ENCODE data around the gene RASGEF1B. TPM values are rescaled to one million over a fixed set of nuclear protein-coding genes. Genes with fewer than 3 reads are reported as not detected.
A peak's percentile ranks its signal among the peaks of the same experiment; 100 is the strongest.

The RASGEF1B gene
- total RNA-seq, 4 donors from 2014 or later: 4.3 to 15.5 (median 10.2) TPM

DNA sequence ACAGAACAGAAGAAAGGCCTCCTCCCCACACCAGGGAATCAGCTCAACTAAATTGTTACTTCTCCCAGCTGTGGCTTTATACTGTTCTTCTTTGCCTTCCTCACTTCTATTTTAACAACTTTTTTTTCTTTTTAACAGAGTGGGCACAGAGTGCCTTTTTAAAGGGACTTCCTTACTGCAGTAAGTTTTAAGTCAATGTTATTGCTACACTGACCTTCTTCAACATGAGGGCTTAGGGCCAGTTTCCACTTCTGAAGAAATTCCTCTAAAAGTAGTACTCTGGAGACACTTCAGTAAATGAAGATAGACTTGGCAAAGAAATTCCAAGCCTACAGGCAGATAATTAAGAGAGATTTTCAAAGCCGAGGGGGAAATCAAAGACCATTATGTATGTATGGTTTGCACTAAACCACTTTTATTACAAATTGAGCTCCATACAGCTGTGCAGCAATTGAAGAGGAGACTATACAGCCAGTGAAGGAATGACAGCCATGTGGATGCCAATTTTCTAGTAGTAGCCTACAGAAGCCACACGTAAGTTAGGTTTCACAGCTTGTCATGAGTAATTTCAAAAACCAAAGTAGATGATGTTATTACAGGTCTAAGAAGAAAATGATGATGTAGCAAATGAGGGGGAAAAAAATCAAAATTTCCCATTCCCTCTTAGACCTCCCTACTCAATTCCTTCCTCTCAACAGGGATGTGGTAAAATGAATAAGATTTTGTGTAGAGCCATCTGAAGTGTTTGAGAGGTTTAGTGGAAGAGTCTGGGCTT, 36.9 kb upstream of the RASGEF1B start:
- DNase-seq: no peak
- intact Hi-C loops (cut with DNase I): no loop called here
- no peaks in the 10 kb centered on the region for H3K9me3 ChIP-seq
- 48 to 55% methylated on average over 2 of the region's 2 CpGs for WGBS, 2 donors
- TF ChIP-seq, protein P1, sequence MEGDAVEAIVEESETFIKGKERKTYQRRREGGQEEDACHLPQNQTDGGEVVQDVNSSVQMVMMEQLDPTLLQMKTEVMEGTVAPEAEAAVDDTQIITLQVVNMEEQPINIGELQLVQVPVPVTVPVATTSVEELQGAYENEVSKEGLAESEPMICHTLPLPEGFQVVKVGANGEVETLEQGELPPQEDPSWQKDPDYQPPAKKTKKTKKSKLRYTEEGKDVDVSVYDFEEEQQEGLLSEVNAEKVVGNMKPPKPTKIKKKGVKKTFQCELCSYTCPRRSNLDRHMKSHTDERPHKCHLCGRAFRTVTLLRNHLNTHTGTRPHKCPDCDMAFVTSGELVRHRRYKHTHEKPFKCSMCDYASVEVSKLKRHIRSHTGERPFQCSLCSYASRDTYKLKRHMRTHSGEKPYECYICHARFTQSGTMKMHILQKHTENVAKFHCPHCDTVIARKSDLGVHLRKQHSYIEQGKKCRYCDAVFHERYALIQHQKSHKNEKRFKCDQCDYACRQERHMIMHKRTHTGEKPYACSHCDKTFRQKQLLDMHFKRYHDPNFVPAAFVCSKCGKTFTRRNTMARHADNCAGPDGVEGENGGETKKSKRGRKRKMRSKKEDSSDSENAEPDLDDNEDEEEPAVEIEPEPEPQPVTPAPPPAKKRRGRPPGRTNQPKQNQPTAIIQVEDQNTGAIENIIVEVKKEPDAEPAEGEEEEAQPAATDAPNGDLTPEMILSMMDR (IDR thresholded peaks at IDR 0.05): no peak
- no peak for TF ChIP-seq POLR2A (IDR thresholded peaks at IDR 0.05)
- H3K27me3 ChIP-seq: no peaks in the 10 kb centered on the region
- no peak overlapping the region for H3K4me3 ChIP-seq (replicated peaks in 1 of 3)
- H3K36me3 ChIP-seq: no peaks in the 10 kb centered on the region
- peaks cover 9 to 19% of the 10 kb centered on the region in 2 donors for H3K4me1 ChIP-seq
- peak overlapping the region in 1 of 3 donors; percentile 3 for H3K27ac ChIP-seq

DNA sequence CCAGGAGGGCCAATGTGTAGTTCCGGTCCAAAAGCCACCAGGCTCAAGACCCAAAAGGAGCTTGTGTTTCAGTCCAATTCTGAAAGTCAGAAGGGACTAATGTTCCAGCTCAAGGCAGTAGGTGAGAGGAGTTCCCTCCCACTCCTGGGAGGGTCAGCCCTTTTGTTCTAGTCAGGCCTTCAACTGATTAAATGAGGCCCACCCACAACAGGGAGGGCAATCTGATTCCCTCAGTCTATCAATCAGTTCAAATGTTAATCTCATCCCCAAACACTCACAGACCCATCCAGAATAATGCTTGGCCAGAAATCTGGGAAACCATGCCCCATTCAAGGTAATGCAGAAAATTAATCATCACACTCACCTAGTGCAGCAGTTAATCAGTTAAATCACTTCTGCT, 35.8 kb upstream of the RASGEF1B start:
- Histone ChIP-seq H3K4me1 (peaks cover 9 to 19% of the 10 kb centered on the region in 2 donors), H3K4me3 (replicated peaks in 1 of 3) (no peak overlapping the region), H3K36me3 (no peaks in the 10 kb centered on the region), H3K27me3 (no peaks in the 10 kb centered on the region), H3K27ac (no peak overlapping the region), H3K9me3 (no peaks in the 10 kb centered on the region)
- intact Hi-C loops (cut with DNase I): no loop called here
- TF ChIP-seq POLR2A (IDR thresholded peaks at IDR 0.05): no peak
- DNase-seq: no peak
- WGBS, 2 donors: 43 to 54% methylated on average over 1 of the region's 1 CpG

DNA sequence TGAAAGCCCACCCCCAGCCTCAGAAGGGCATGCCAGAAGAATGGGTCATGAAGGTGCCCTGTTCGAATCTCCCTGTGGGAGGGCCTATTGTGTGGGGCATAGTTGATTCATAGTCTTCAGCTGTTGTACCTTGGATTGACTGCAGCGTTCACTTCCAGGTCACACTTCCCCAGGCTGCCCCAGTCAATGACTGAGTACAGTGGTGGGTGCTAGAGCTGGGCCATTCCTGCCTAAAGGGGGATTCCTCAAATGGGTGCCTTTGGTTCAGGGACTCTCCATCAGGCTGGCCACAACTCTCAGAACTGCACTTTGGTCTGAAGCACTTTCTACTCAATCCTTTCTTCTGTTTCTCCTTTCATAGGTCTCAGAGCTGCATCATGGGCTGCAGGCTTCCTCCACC, 35.0 kb upstream of the RASGEF1B start:
- DNase-seq: no peak
- Histone ChIP-seq H3K9me3 (no peaks in the 10 kb centered on the region), H3K4me3 (replicated peaks in 1 of 3) (no peak overlapping the region), H3K4me1 (peaks cover 9 to 19% of the 10 kb centered on the region in 2 donors), H3K27ac (no peak overlapping the region), H3K36me3 (no peaks in the 10 kb centered on the region), H3K27me3 (no peaks in the 10 kb centered on the region)
- WGBS, 2 donors: 91 to 92% methylated on average over 2 of the region's 2 CpGs
- TF ChIP-seq POLR2A (IDR thresholded peaks at IDR 0.05): no peak
- TF ChIP-seq, protein P1 (IDR thresholded peaks at IDR 0.05): no peak
- intact Hi-C loops (cut with DNase I): no loop called here

DNA sequence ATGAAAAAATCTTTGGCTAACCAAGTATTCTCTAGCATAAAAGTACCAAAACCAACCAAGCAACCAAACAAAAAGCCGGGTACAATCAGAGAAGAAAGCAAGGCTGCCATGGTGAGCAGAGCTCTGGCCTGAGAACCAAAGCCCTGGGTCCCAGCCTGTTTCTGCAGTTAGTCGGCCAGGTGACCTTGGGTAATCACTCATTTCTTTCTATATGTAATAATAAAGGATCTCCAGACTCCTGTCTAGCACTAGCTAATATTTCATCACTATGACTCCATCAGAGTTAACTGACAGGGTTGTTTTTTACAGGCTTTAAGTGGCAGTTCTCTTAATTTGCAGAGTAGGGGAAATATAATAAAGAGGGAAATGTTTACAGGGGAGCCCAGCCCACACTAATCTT, 34.0 kb upstream of the RASGEF1B start:
- no peak overlapping the region for H3K27ac ChIP-seq
- TF ChIP-seq, protein P1 (IDR thresholded peaks at IDR 0.05): no peak
- no peak for TF ChIP-seq POLR2A (IDR thresholded peaks at IDR 0.05)
- no peaks in the 10 kb centered on the region for H3K9me3 ChIP-seq
- no peaks in the 10 kb centered on the region for H3K27me3 ChIP-seq
- DNase-seq: no peak
- WGBS, 2 donors: 84 to 89% methylated on average over 2 of the region's 2 CpGs
- no peaks in the 10 kb centered on the region for H3K36me3 ChIP-seq
- intact Hi-C loops (cut with DNase I): no loop called here
- peaks cover 9 to 19% of the 10 kb centered on the region in 2 donors for H3K4me1 ChIP-seq
- no peak overlapping the region for H3K4me3 ChIP-seq (replicated peaks in 1 of 3)

DNA sequence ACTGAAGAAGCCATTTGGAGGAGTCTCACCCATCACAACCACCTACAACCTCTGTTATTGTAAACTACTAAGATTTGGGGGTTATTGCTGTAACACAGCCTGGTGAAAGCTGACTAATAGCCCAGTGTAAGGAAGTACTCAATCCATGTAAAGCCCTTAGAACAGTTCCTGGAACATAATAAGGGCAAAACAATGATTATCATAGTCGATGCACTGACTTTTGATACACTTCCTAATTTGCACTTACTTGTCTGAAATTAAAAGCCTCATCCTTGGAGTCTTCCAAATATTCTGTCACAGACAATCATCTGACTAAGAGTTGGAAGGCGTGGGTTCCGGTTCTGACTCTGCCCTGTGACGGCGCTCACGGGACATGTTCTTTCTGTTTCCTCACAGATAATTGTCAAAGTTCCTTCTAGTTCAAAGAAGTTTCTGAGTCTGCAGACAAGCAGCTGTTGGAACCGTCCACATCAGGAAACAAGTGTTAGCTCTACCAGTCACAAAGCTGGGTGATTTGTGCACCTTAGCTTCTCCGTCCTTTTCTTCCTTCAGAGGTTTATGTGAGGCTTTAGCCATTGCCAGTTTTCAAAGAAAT, 33.4 kb upstream of the RASGEF1B start:
- H3K27me3 ChIP-seq: no peaks in the 10 kb centered on the region
- peaks cover 9 to 19% of the 10 kb centered on the region in 2 donors for H3K4me1 ChIP-seq
- no peak for TF ChIP-seq POLR2A (IDR thresholded peaks at IDR 0.05)
- TF ChIP-seq, protein P1 (IDR thresholded peaks at IDR 0.05): no peak
- intact Hi-C loops (cut with DNase I): no loop called here
- 72% methylated on average over 8 of the region's 8 CpGs for WGBS, 2 donors
- H3K4me3 ChIP-seq (replicated peaks in 1 of 3): no peak overlapping the region
- H3K36me3 ChIP-seq: no peaks in the 10 kb centered on the region
- H3K9me3 ChIP-seq: no peaks in the 10 kb centered on the region
- peak overlapping the region in 1 of 3 donors; percentile 20 for H3K27ac ChIP-seq
- DNase-seq: peak; percentile 13 to 32

Data from thyroid gland (tissue), 4 donors.